ENCODE results near the gene CFAP74. TPM values are rescaled to one million over a fixed set of nuclear protein-coding genes. Genes with fewer than 3 reads are reported as not detected.

The CFAP74 gene
- total and polyA plus RNA-seq, 9 of the 15 experiments (the other 6 are each of a cell fraction or from before 2014, with no cell fraction given) = 0.03 to 0.15 (median 0.05) TPM; not detected in 6

DNA sequence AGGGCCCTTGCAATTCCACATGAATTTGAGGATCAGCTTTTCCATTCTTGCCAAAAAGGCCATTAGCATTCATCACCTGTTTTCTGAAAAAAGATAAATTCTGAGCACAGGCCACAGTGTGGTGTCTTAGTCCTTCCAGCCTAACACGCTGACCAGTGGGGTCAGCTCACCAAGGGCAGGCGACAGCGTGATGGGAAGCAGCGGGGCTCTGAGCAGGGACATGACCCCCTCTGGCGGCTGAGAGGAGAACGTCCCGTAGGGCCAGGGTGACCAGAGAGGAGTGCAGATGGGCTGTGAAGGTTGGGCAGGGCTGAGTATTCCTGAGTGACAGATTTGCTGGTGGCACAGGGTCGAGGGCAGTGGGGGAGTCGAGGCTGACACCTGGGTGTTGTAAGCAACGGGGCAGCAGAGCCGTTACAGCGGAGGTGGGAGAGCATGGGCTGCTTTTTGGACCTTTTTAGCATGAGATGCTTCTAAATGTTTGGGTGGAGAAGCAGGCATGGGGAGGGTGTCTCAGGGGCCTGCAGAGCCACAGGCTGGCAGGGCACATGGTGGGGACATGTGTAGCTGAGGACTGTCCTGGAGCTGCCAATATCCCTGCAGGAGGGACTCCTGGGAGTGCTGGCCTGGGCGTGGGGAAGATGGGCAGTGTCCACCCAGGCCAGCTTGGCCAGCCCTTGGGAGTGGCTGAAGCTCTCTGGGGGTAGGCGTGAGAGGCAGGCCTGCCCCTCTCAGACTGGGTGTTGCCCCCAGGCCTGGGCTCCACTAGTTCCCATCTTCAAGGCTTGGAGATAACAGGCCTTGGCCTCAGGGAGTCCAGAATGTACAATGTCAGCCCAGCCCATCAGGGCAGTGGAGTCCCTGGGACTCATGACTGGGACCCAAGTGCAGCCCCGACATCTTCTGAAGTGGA is 97.1 kb downstream of the CFAP74 start (continued):
- TF ChIP-seq, protein P1, sequence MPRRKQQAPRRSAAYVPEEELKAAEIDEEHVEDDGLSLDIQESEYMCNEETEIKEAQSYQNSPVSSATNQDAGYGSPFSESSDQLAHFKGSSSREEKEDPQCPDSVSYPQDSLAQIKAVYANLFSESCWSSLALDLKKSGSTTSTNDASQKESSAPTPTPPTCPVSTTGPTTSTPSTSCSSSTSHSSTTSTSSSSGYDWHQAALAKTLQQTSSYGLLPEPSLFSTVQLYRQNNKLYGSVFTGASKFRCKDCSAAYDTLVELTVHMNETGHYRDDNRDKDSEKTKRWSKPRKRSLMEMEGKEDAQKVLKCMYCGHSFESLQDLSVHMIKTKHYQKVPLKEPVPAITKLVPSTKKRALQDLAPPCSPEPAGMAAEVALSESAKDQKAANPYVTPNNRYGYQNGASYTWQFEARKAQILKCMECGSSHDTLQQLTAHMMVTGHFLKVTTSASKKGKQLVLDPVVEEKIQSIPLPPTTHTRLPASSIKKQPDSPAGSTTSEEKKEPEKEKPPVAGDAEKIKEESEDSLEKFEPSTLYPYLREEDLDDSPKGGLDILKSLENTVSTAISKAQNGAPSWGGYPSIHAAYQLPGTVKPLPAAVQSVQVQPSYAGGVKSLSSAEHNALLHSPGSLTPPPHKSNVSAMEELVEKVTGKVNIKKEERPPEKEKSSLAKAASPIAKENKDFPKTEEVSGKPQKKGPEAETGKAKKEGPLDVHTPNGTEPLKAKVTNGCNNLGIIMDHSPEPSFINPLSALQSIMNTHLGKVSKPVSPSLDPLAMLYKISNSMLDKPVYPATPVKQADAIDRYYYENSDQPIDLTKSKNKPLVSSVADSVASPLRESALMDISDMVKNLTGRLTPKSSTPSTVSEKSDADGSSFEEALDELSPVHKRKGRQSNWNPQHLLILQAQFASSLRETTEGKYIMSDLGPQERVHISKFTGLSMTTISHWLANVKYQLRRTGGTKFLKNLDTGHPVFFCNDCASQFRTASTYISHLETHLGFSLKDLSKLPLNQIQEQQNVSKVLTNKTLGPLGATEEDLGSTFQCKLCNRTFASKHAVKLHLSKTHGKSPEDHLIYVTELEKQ (CRISPR knock-in tag; IDR thresholded peaks at IDR 0.05) = no peak
- TF ChIP-seq RCOR1 (IDR thresholded peaks at IDR 0.05; ENCODE audit: borderline replicate concordance in 1 of 2, low read depth in 2 of 2, low read length in 2 of 2) = peak in 1 of 2 experiments; percentile 85; a peak in 2 of 4 replicates
- TF ChIP-seq MCM7 (IDR thresholded peaks at IDR 0.05) = no peak
- peak; percentile 74 for TF ChIP-seq CXXC5 (CRISPR knock-in tag; IDR thresholded peaks at IDR 0.05)
- TF ChIP-seq TRIM24 (IDR thresholded peaks at IDR 0.05) = no peak
- no peak for TF ChIP-seq PCBP1 (IDR thresholded peaks at IDR 0.05; ENCODE audit: low read depth, low read length, poor library complexity, severe bottlenecking)
- peak; percentile 97 for TF ChIP-seq STAG1 (CRISPR knock-in tag; IDR thresholded peaks at IDR 0.05; ENCODE audit: borderline replicate concordance)
- TF ChIP-seq ZNF133 (CRISPR knock-in tag; IDR thresholded peaks at IDR 0.05) = no peak
- TF ChIP-seq, protein P2, sequence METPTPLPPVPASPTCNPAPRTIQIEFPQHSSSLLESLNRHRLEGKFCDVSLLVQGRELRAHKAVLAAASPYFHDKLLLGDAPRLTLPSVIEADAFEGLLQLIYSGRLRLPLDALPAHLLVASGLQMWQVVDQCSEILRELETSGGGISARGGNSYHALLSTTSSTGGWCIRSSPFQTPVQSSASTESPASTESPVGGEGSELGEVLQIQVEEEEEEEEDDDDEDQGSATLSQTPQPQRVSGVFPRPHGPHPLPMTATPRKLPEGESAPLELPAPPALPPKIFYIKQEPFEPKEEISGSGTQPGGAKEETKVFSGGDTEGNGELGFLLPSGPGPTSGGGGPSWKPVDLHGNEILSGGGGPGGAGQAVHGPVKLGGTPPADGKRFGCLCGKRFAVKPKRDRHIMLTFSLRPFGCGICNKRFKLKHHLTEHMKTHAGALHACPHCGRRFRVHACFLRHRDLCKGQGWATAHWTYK (CRISPR knock-in tag; IDR thresholded peaks at IDR 0.05) = no peak; the same call in 1 of the 2 replicates
- TF ChIP-seq ZNF239 (CRISPR knock-in tag; IDR thresholded peaks at IDR 0.05) = no peak
- TF ChIP-seq PTRF (tag; IDR thresholded peaks at IDR 0.05) = no peak
- TF ChIP-seq BCOR (IDR thresholded peaks at IDR 0.05) = peak; percentile 34; the same call in 1 of the 2 replicates
- TF ChIP-seq, protein P3, sequence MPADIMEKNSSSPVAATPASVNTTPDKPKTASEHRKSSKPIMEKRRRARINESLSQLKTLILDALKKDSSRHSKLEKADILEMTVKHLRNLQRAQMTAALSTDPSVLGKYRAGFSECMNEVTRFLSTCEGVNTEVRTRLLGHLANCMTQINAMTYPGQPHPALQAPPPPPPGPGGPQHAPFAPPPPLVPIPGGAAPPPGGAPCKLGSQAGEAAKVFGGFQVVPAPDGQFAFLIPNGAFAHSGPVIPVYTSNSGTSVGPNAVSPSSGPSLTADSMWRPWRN (IDR thresholded peaks at IDR 0.05; ENCODE audit: low read depth) = no peak
- no peak for TF ChIP-seq HEY1 (CRISPR knock-in tag; IDR thresholded peaks at IDR 0.05; ENCODE audit: borderline replicate concordance)
- no peak for TF ChIP-seq CSDE1 (IDR thresholded peaks at IDR 0.05)
- no peak for TF ChIP-seq TAF15 (IDR thresholded peaks at IDR 0.05; ENCODE audit: low read depth, low read length)
- TF ChIP-seq, protein P4, sequence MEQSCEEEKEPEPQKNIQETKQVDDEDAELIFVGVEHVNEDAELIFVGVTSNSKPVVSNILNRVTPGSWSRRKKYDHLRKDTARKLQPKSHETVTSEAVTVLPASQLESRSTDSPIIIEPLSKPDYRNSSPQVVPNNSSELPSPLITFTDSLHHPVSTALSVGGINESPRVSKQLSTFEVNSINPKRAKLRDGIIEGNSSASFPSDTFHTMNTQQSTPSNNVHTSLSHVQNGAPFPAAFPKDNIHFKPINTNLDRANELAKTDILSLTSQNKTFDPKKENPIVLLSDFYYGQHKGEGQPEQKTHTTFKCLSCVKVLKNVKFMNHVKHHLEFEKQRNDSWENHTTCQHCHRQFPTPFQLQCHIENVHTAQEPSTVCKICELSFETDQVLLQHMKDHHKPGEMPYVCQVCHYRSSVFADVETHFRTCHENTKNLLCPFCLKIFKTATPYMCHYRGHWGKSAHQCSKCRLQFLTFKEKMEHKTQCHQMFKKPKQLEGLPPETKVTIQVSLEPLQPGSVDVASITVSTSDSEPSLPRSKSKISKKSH (CRISPR knock-in tag; IDR thresholded peaks at IDR 0.05) = no peak
- TF ChIP-seq, protein P5, sequence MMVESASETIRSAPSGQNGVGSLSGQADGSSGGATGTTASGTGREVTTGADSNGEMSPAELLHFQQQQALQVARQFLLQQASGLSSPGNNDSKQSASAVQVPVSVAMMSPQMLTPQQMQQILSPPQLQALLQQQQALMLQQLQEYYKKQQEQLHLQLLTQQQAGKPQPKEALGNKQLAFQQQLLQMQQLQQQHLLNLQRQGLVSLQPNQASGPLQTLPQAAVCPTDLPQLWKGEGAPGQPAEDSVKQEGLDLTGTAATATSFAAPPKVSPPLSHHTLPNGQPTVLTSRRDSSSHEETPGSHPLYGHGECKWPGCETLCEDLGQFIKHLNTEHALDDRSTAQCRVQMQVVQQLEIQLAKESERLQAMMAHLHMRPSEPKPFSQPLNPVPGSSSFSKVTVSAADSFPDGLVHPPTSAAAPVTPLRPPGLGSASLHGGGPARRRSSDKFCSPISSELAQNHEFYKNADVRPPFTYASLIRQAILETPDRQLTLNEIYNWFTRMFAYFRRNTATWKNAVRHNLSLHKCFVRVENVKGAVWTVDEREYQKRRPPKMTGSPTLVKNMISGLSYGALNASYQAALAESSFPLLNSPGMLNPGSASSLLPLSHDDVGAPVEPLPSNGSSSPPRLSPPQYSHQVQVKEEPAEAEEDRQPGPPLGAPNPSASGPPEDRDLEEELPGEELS (CRISPR knock-in tag; IDR thresholded peaks at IDR 0.05; ENCODE audit: borderline replicate concordance) = no peak
